Esophagus squamous epithelium (tissue), 5 donors: ENCODE measurements around the gene SLC38A9. TPM values are rescaled to one million over a fixed set of nuclear protein-coding genes. Genes with fewer than 3 reads are reported as not detected.

Source experiments
- DNase-seq: peaks from one replicate; lab custom pipeline; 2025; lab: John Stamatoyannopoulos, UW
- H3K27ac ChIP-seq, 4 donors: fragments of 200-600 bp; sonication (generic); one replicate each; pipeline ENCODE4 v1.5.1; 2016 to 2019; ENCODE audit warnings: mild to moderate bottlenecking in 1 of 4
- H3K27me3 ChIP-seq, 4 donors: fragments of 200-600 bp; sonication (generic); 1 replicate in 3 of 4; 2 replicates in 1 of 4; pipeline versions ENCODE4 v1.5.1 to v1.6.0; 2017 to 2021; ENCODE audit warnings: antibody characterized with exemption in 1 of 4
- H3K36me3 ChIP-seq, 3 donors: fragments of 200-600 bp; sonication (generic); one replicate each; pipeline ENCODE4 v1.5.1; 2016 to 2019
- H3K4me1 ChIP-seq, 3 donors: fragments of 200-600 bp; sonication (generic); one replicate each; pipeline ENCODE4 v1.5.1; 2017 to 2019
- H3K4me3 ChIP-seq, 4 donors: fragments of 200-600 bp; sonication (generic); 1 replicate in 3 of 4; 2 replicates in 1 of 4; pipeline ENCODE4 v1.5.1; 2016 to 2019; ENCODE audit warnings: mild to moderate bottlenecking in 2 of 4, moderate library complexity in 1 of 4
- H3K9me3 ChIP-seq, 3 donors: fragments of 200-600 bp; sonication (generic); one replicate each; pipeline ENCODE4 v1.5.1; 2016 to 2019
- CTCF ChIP-seq, 6 experiments: fragments of 450-650 bp in 4 of 6; fragments of 200-600 bp in 2 of 6; sonication (generic) in 2 of 6; IDR thresholded peaks; one replicate each; pipeline ENCODE4 v1.5.1; 2016 to 2019; ENCODE audit warnings: antibody characterized with exemption in 6 of 6, mild to moderate bottlenecking in 4 of 6, moderate library complexity in 4 of 6
- POLR2A ChIP-seq, 4 donors: fragments of 450-650 bp; IDR thresholded peaks; one replicate each; pipeline ENCODE4 v1.6.1; 2017; ENCODE audit warnings: antibody characterized with exemption in 4 of 4, mild to moderate bottlenecking in 4 of 4, moderate library complexity in 3 of 4
- WGBS, 2 donors: methylation state at CpG; one replicate each; pipeline ENCODE4 v1.1.5; 2018; 5-methylcytosine and 5-hydroxymethylcytosine counted together
- intact Hi-C: fragments of 100-400 bp; cut with DNase I; formaldehyde crosslinking; loops from one replicate; pipeline ENCODE4 v1.15.0; 2022
- total RNA-seq, 4 donors: library from RNA; depleted of rRNA; stranded (reverse); fragments of >200 nt; gene quantifications; one replicate each; pipeline ENCODE4 v1.1.0, GENCODE V29; 2016
- donor health status: DM: yes; HTN: yes; CAD: no.

The SLC38A9 gene
- total RNA-seq, 4 donors from 2014 or later: 16.0 to 29.8 (median 23.3) TPM

- 42 to 45% methylated on average over 3 of the region's 3 CpGs for WGBS, 2 donors
- H3K4me1 ChIP-seq: no peaks in the 10 kb centered on the region
- no peak for TF ChIP-seq CTCF (IDR thresholded peaks at IDR 0.05)
- no peak for TF ChIP-seq POLR2A (IDR thresholded peaks at IDR 0.05)
- H3K36me3 ChIP-seq: no peaks in the 10 kb centered on the region
- H3K27ac ChIP-seq: no peak overlapping the region
- intact Hi-C loops: no loop called here
- DNase-seq: no peak
- H3K27me3 ChIP-seq: no peaks in the 10 kb centered on the region
- no peaks in the 10 kb centered on the region for H3K9me3 ChIP-seq
- no peak overlapping the region for H3K4me3 ChIP-seq
Observed at GRCh38 chr5:55750063-55750462, 37.9 kb upstream of the SLC38A9 start.

DNA sequence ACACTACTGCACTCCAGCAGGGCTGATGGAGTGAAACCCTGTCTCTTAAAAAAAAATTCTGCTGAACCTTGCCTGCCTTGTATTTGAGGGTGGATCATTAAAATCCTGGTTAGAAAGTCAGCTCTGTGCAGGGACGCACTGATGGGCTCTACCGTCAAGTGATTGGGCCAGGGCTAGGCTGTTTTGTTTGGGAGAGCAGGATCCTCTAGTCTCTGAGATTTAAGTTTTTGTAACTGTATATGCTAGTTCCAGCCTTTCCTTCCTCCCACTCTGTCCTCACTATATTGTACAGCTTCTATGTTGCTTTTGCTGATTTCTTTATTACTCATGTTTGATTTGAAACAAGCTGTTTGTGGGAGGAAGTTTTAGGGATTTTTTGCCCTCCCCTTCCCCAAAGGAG is 37.3 kb upstream of the SLC38A9 start:
- Histone ChIP-seq H3K27ac (no peak overlapping the region), H3K9me3 (no peaks in the 10 kb centered on the region), H3K27me3 (no peaks in the 10 kb centered on the region), H3K36me3 (no peaks in the 10 kb centered on the region), H3K4me3 (no peak overlapping the region), H3K4me1 (no peaks in the 10 kb centered on the region)
- no peak for DNase-seq
- intact Hi-C loops: no loop called here
- WGBS, 2 donors: 78 to 83% methylated on average over 1 to 2 of the region's 2 CpGs
- no peak for TF ChIP-seq POLR2A (IDR thresholded peaks at IDR 0.05)
- TF ChIP-seq CTCF (IDR thresholded peaks at IDR 0.05): no peak

- Histone ChIP-seq H3K36me3 (no peaks in the 10 kb centered on the region), H3K4me3 (no peak overlapping the region), H3K9me3 (no peaks in the 10 kb centered on the region), H3K27me3 (no peaks in the 10 kb centered on the region), H3K27ac (no peak overlapping the region), H3K4me1 (no peaks in the 10 kb centered on the region)
- WGBS, 2 donors: 53 to 61% methylated on average over 2 of the region's 2 CpGs
- TF ChIP-seq POLR2A (IDR thresholded peaks at IDR 0.05) (no peak), CTCF (IDR thresholded peaks at IDR 0.05) (no peak)
- no peak for DNase-seq
- intact Hi-C loops: no loop called here
Observed at GRCh38 chr5:55747778-55748318, 35.7 kb upstream of the SLC38A9 start.

GRCh38 chr5:55742778-55743177 is 30.7 kb upstream of the SLC38A9 start:
- no peak for TF ChIP-seq CTCF (IDR thresholded peaks at IDR 0.05)
- TF ChIP-seq POLR2A (IDR thresholded peaks at IDR 0.05): no peak
- intact Hi-C loops: no loop called here
- Histone ChIP-seq H3K36me3 (no peaks in the 10 kb centered on the region), H3K27me3 (no peaks in the 10 kb centered on the region), H3K9me3 (no peaks in the 10 kb centered on the region), H3K4me1 (no peaks in the 10 kb centered on the region), H3K4me3 (no peak overlapping the region), H3K27ac (no peak overlapping the region)
- 85 to 86% methylated on average over 3 of the region's 3 CpGs for WGBS, 2 donors
- no peak for DNase-seq

GRCh38 chr5:55737793-55738192 is 25.7 kb upstream of the SLC38A9 start, which contains the start of gene DDX4:
Gene DDX4 (plus strand): TSS chr5:55738061. CDS start chr5:55738964, 903 bp downstream.
- Histone ChIP-seq H3K4me3 (no peak within 1 kb of the TSS), H3K36me3 (no peaks in the 10 kb centered on the region), H3K9me3 (no peaks in the 10 kb centered on the region), H3K4me1 (no peaks in the 10 kb centered on the region), H3K27me3 (no peaks in the 10 kb centered on the region), H3K27ac (no peak within 1 kb of the TSS)
- WGBS, 2 donors: 92 to 95% methylated on average over 12 to 27 of the region's 31 CpGs
- no peak for DNase-seq
- intact Hi-C loops: no loop called here
- TF ChIP-seq POLR2A (IDR thresholded peaks at IDR 0.05) (no peak), CTCF (IDR thresholded peaks at IDR 0.05) (no peak)
